Measurements from ENCODE around the gene TMEM89.

The TMEM89 gene

GRCh38 chr3:48614044-48614443 lies 7.5 kb downstream of the TMEM89 start:
- H3K4me3 ChIP-seq (ENCODE audit: low read length) = no peak overlapping the region
- no peak for DNase-seq (ENCODE audit: low read depth)
- TF ChIP-seq CTCF (conservative IDR thresholded peaks at IDR 0.05; ENCODE audit: low read depth, low read length) = no peak

GRCh38 chr3:48612309-48612708 lies 9.3 kb downstream of the TMEM89 start:
- no peak overlapping the region for H3K4me3 ChIP-seq (ENCODE audit: low read length)
- no peak for DNase-seq (ENCODE audit: low read depth)
- no peak for TF ChIP-seq CTCF (conservative IDR thresholded peaks at IDR 0.05; ENCODE audit: low read depth, low read length)

- H3K4me3 ChIP-seq (ENCODE audit: low read length) = peak within 1 kb of the TSS; percentile 95
- DNase-seq (ENCODE audit: low read depth) = peak; percentile 71
- peak; percentile 69 for TF ChIP-seq CTCF (conservative IDR thresholded peaks at IDR 0.05; ENCODE audit: low read depth, low read length)
These were observed 12.2 kb downstream of the TMEM89 start, which contains the start of gene UQCRC1 for GRCh38 chr3:48609088-48610005. TSS of gene UQCRC1 (minus strand) at chr3:48609646. CDS start at chr3:48609620, 26 bp downstream.

- no peak overlapping the region for H3K4me3 ChIP-seq (ENCODE audit: low read length)
- DNase-seq (ENCODE audit: low read depth) = no peak
- no peak for TF ChIP-seq CTCF (conservative IDR thresholded peaks at IDR 0.05; ENCODE audit: low read depth, low read length)
These were observed 14.1 kb downstream of the TMEM89 start for GRCh38 chr3:48607519-48607918.

GRCh38 chr3:48601622-48601994 lies 20.0 kb downstream of the TMEM89 start:
- no peak for DNase-seq (ENCODE audit: low read depth)
- no peak overlapping the region for H3K4me3 ChIP-seq (ENCODE audit: low read length)
- no peak for TF ChIP-seq CTCF (conservative IDR thresholded peaks at IDR 0.05; ENCODE audit: low read depth, low read length)

GRCh38 chr3:48600711-48601621 lies 20.6 kb downstream of the TMEM89 start:
- no peak for DNase-seq (ENCODE audit: low read depth)
- H3K4me3 ChIP-seq (ENCODE audit: low read length) = no peak overlapping the region
- TF ChIP-seq CTCF (conservative IDR thresholded peaks at IDR 0.05; ENCODE audit: low read depth, low read length) = no peak
